ENCODE measurements around the gene COX6B1.

- TF ChIP-seq, protein P1, sequence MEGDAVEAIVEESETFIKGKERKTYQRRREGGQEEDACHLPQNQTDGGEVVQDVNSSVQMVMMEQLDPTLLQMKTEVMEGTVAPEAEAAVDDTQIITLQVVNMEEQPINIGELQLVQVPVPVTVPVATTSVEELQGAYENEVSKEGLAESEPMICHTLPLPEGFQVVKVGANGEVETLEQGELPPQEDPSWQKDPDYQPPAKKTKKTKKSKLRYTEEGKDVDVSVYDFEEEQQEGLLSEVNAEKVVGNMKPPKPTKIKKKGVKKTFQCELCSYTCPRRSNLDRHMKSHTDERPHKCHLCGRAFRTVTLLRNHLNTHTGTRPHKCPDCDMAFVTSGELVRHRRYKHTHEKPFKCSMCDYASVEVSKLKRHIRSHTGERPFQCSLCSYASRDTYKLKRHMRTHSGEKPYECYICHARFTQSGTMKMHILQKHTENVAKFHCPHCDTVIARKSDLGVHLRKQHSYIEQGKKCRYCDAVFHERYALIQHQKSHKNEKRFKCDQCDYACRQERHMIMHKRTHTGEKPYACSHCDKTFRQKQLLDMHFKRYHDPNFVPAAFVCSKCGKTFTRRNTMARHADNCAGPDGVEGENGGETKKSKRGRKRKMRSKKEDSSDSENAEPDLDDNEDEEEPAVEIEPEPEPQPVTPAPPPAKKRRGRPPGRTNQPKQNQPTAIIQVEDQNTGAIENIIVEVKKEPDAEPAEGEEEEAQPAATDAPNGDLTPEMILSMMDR (IDR thresholded peaks at IDR 0.05 in 2 of 3, conservative IDR thresholded peaks at IDR 0.05 in 1 of 3; ENCODE audit: borderline replicate concordance in 1 of 3, insufficient read depth in 1 of 3, low read depth in 2 of 3, low read length in 2 of 3) = no peak
- no peak for TF ChIP-seq POLR2A (IDR thresholded peaks at IDR 0.05; ENCODE audit: borderline replicate concordance, extremely low read depth, insufficient read depth, insufficient read length)
- no peak for TF ChIP-seq RAD21 (IDR thresholded peaks at IDR 0.05; ENCODE audit: low read depth)
- TF ChIP-seq ZFX (IDR thresholded peaks at IDR 0.05) = no peak
- TF ChIP-seq YY1 (IDR thresholded peaks at IDR 0.05; ENCODE audit: extremely low read depth, insufficient replicate concordance, low read depth, low read length) = no peak
- TF ChIP-seq ZNF274 (IDR thresholded peaks at IDR 0.05; ENCODE audit: low read depth, low read length) = no peak
- no peak for TF ChIP-seq MAX (IDR thresholded peaks at IDR 0.05)
- no peak for TF ChIP-seq POLR2AphosphoS5 (IDR thresholded peaks at IDR 0.05; ENCODE audit: low read depth, low read length)
- TF ChIP-seq EZH2phosphoT487 (IDR thresholded peaks at IDR 0.05; ENCODE audit: borderline replicate concordance) = no peak
- no peak for TF ChIP-seq EGR1 (IDR thresholded peaks at IDR 0.05; ENCODE audit: low read depth)
Measured at GRCh38 chr19:35642798-35643254, 5.3 kb upstream of the COX6B1 start.

Measured in HCT116 (cell line).